ENCODE results near the gene OSBPL5.

OSBPL5 gene

GRCh38 chr11:3096909-3097530 lies 68.1 kb downstream of the OSBPL5 start:
- no peak for DNase-seq

- DNase-seq, result no peak
Observed at GRCh38 chr11:3095712-3096361, 69.3 kb downstream of the OSBPL5 start.

- no peak for DNase-seq
Observed at GRCh38 chr11:3094223-3094824, 70.8 kb downstream of the OSBPL5 start.

GRCh38 chr11:3093281-3094191 lies 71.6 kb downstream of the OSBPL5 start:
- no peak for DNase-seq

GRCh38 chr11:3092603-3093141 lies 72.4 kb downstream of the OSBPL5 start:
- DNase-seq, result no peak

- no peak for DNase-seq
Observed at GRCh38 chr11:3091846-3092602, 73.1 kb downstream of the OSBPL5 start.

GRCh38 chr11:3091081-3091845 lies 73.8 kb downstream of the OSBPL5 start:
- DNase-seq, result no peak

- no peak for DNase-seq
Observed at GRCh38 chr11:3090096-3090901, 74.8 kb downstream of the OSBPL5 start.

- DNase-seq, result no peak
Observed at GRCh38 chr11:3089236-3090061, 75.7 kb downstream of the OSBPL5 start.

- no peak for DNase-seq
Observed at GRCh38 chr11:3088806-3089205, 76.3 kb downstream of the OSBPL5 start.

GRCh38 chr11:3087821-3088800 lies 77.0 kb downstream of the OSBPL5 start:
- no peak for DNase-seq

GRCh38 chr11:3087373-3087772 lies 77.7 kb downstream of the OSBPL5 start:
- no peak for DNase-seq

GRCh38 chr11:3086671-3087150 lies 78.4 kb downstream of the OSBPL5 start:
- DNase-seq, result no peak

GRCh38 chr11:3086114-3086513 lies 79.0 kb downstream of the OSBPL5 start:
- no peak for DNase-seq

- DNase-seq, result no peak
Observed at GRCh38 chr11:3085052-3085451, 80.1 kb downstream of the OSBPL5 start.

- DNase-seq, result no peak
Observed at GRCh38 chr11:3083321-3083720, 81.8 kb downstream of the OSBPL5 start.

GRCh38 chr11:3081386-3081751 lies 83.7 kb downstream of the OSBPL5 start:
- DNase-seq, result no peak

GRCh38 chr11:3080733-3081385 lies 84.3 kb downstream of the OSBPL5 start:
- DNase-seq, result no peak
